H9 (cell line): ENCODE data around the gene CALHM3. TPM values are rescaled to one million over a fixed set of nuclear protein-coding genes. Genes with fewer than 3 reads are reported as not detected.

Experiments used
- DNase-seq: peaks from one replicate; pipeline ENCODE4 v3.0.0-alpha.2; 2017
- H2AFZ ChIP-seq: one replicate; pipeline ENCODE4 v1.6.1; 2013; ENCODE audit warnings: mild to moderate bottlenecking, low read length, control low read depth, moderate library complexity
- H2AK5ac ChIP-seq: 2 replicates; pipeline ENCODE4 v1.6.1; 2013; ENCODE audit warnings: low read length, control low read depth, mixed read lengths; ENCODE audit not compliant: insufficient read length
- H2BK120ac ChIP-seq: one replicate; pipeline ENCODE4 v1.6.1; 2013; ENCODE audit warnings: low read depth, mild to moderate bottlenecking, low read length, control low read depth, inconsistent platforms; ENCODE audit not compliant: poor library complexity, severe bottlenecking
- H2BK12ac ChIP-seq: 2 replicates; pipeline ENCODE4 v1.6.1; 2013; ENCODE audit warnings: low read length, control low read depth, mixed read lengths, low read depth; ENCODE audit not compliant: insufficient read length
- H2BK15ac ChIP-seq: 2 replicates; pipeline ENCODE4 v1.6.1; 2013; ENCODE audit warnings: low read depth, low read length, control low read depth
- H2BK20ac ChIP-seq: one replicate; pipeline ENCODE4 v1.6.1; 2013; ENCODE audit warnings: low read depth, mild to moderate bottlenecking, low read length, control low read depth, inconsistent platforms; ENCODE audit not compliant: poor library complexity, severe bottlenecking
- H2BK5ac ChIP-seq: 2 replicates; pipeline ENCODE4 v1.6.1; 2013; ENCODE audit warnings: low read length, control low read depth, mixed read lengths; ENCODE audit not compliant: insufficient read length
- H3K14ac ChIP-seq: 2 replicates; pipeline ENCODE4 v1.6.1; 2013; ENCODE audit warnings: low read length, control low read depth; ENCODE audit not compliant: insufficient read depth
- H3K18ac ChIP-seq: 2 replicates; pipeline ENCODE4 v1.6.1; 2013; ENCODE audit warnings: low read depth, mild to moderate bottlenecking, mixed read lengths, low read length, control low read depth; ENCODE audit not compliant: insufficient read length
- H3K23ac ChIP-seq: 2 replicates; pipeline ENCODE4 v1.6.1; 2013; ENCODE audit warnings: low read length, control low read depth, mixed read lengths, low read depth; ENCODE audit not compliant: insufficient read length
- H3K23me2 ChIP-seq: 2 replicates; pipeline ENCODE4 v1.6.1; 2013; ENCODE audit warnings: low read depth, mild to moderate bottlenecking, mixed read lengths, low read length, control low read depth; ENCODE audit not compliant: insufficient read length, poor library complexity, severe bottlenecking
- H3K27ac ChIP-seq: 2 replicates; pipeline ENCODE4 v1.5.1; 2013; ENCODE audit warnings: low read length, control low read depth, mixed read lengths, low read depth; ENCODE audit not compliant: insufficient read length
- H3K27me3 ChIP-seq: 2 replicates; pipeline ENCODE4 v1.6.1; 2013; ENCODE audit warnings: low read length, control low read depth, inconsistent platforms; ENCODE audit not compliant: insufficient read depth
- H3K4ac ChIP-seq: 2 replicates; pipeline ENCODE4 v1.6.1; 2013; ENCODE audit warnings: low read depth, mild to moderate bottlenecking, control low read depth, inconsistent platforms, low read length, moderate library complexity
- H3K4me1 ChIP-seq: 2 replicates; pipeline ENCODE4 v1.6.1; 2013; ENCODE audit warnings: low read length, control low read depth, inconsistent platforms; ENCODE audit not compliant: insufficient read depth
- H3K4me2 ChIP-seq: 2 replicates; pipeline ENCODE4 v1.6.1; 2013; ENCODE audit warnings: low read length, control low read depth, mixed read lengths; ENCODE audit not compliant: insufficient read length, insufficient read depth
- H3K56ac ChIP-seq: 2 replicates; pipeline ENCODE4 v1.6.1; 2013; ENCODE audit warnings: low read depth, mild to moderate bottlenecking, mixed read lengths, low read length, control low read depth; ENCODE audit not compliant: insufficient read length
- H3K79me1 ChIP-seq: 2 replicates; pipeline ENCODE4 v1.6.1; 2013; ENCODE audit warnings: low read depth, mild to moderate bottlenecking, moderate library complexity, low read length, control low read depth, inconsistent platforms; ENCODE audit not compliant: insufficient read depth, poor library complexity, severe bottlenecking
- H3K79me2 ChIP-seq: 2 replicates; pipeline ENCODE4 v1.6.1; 2013; ENCODE audit warnings: low read length, control low read depth, inconsistent platforms; ENCODE audit not compliant: insufficient read depth
- H3K9ac ChIP-seq: 2 replicates; pipeline ENCODE4 v1.6.1; 2013; ENCODE audit warnings: low read length, control low read depth, mixed read lengths; ENCODE audit not compliant: insufficient read length; ENCODE audit errors: extremely low read depth
- H3K9me3 ChIP-seq: one replicate; pipeline ENCODE4 v1.6.1; 2013; ENCODE audit warnings: low read depth, low read length, inconsistent platforms; ENCODE audit not compliant: control insufficient read depth
- H3T11ph ChIP-seq: one replicate; pipeline ENCODE4 v1.6.1; 2013; ENCODE audit warnings: mild to moderate bottlenecking, low read length, control low read depth, inconsistent platforms
- H4K20me1 ChIP-seq: one replicate; pipeline ENCODE4 v1.6.1; 2013; ENCODE audit not compliant: control insufficient read depth, insufficient read length, insufficient read depth
- H4K5ac ChIP-seq: 2 replicates; pipeline ENCODE4 v1.6.1; 2013; ENCODE audit warnings: low read depth, mild to moderate bottlenecking, mixed read lengths, low read length, control low read depth; ENCODE audit not compliant: insufficient read length
- H4K8ac ChIP-seq: replicated peaks from 2 replicates; pipeline ENCODE4 v1.6.1; 2013; ENCODE audit warnings: low read length, control low read depth, mixed read lengths, low read depth; ENCODE audit not compliant: insufficient read length
- H4K91ac ChIP-seq: 2 replicates; pipeline ENCODE4 v1.6.1; 2013; ENCODE audit warnings: low read depth, mild to moderate bottlenecking, moderate library complexity, mixed read lengths, low read length, control low read depth; ENCODE audit not compliant: insufficient read length
- H3K27ac Mint-ChIP-seq, 3 experiments: 2 replicates in 2 of 3; 3 replicates in 1 of 3; pipeline ENCODE4 v1.8.0; 2020 to 2021; ENCODE audit warnings: mixed read lengths in 3 of 3, mild to moderate bottlenecking in 1 of 3, moderate library complexity in 1 of 3
- H3K27me3 Mint-ChIP-seq: 2 replicates; pipeline ENCODE4 v1.8.0; 2021; ENCODE audit warnings: low read depth, mild to moderate bottlenecking, moderate library complexity, mixed read lengths
- H3K36me3 Mint-ChIP-seq, 3 experiments: 2 replicates in 2 of 3; 3 replicates in 1 of 3; pipeline ENCODE4 v1.8.0; 2020 to 2021; ENCODE audit warnings: low read depth in 3 of 3, mixed read lengths in 3 of 3; ENCODE audit not compliant: insufficient read depth in 1 of 3
- H3K4me1 Mint-ChIP-seq, 2 experiments: 2 replicates each; pipeline ENCODE4 v1.8.0; 2020; ENCODE audit warnings: mixed read lengths in 2 of 2
- H3K4me3 Mint-ChIP-seq, 2 experiments: 2 replicates in 1 of 2; 3 replicates in 1 of 2; pipeline ENCODE4 v1.8.0; 2020 to 2021; ENCODE audit warnings: mild to moderate bottlenecking in 2 of 2, mixed read lengths in 2 of 2, moderate library complexity in 1 of 2
- H3K9me3 Mint-ChIP-seq, 2 experiments: 2 replicates in 1 of 2; 3 replicates in 1 of 2; pipeline ENCODE4 v1.8.0; 2020; ENCODE audit warnings: mild to moderate bottlenecking in 2 of 2, mixed read lengths in 2 of 2, moderate library complexity in 1 of 2
- WGBS: extraction: QIAGEN DNeasy Blood & Tissue Kit; methylation state at CpG from one replicate; pipeline ENCODE4 v1.1.7; 2013; ENCODE audit warnings: missing lambda C conversion rate, low lambda C conversion rate, mixed read lengths; ENCODE audit not compliant: insufficient read length; ENCODE audit errors: extremely low coverage; 5-methylcytosine and 5-hydroxymethylcytosine counted together
- total RNA-seq: library from RNA; stranded (reverse); gene quantifications from 2 replicates; pipeline ENCODE4 v1.2.1, GENCODE V29; 2021
- TF ChIP-seq, protein P1 (sequence below): fragments of 200-600 bp; sonication (generic); conservative IDR thresholded peaks from 3 replicates; pipeline ENCODE4 v1.8.0; 2021; ENCODE audit warnings: antibody characterized with exemption, mild to moderate bottlenecking

The CALHM3 gene
- total RNA-seq, 1 experiment from 2014 or later, result not detected

DNA sequence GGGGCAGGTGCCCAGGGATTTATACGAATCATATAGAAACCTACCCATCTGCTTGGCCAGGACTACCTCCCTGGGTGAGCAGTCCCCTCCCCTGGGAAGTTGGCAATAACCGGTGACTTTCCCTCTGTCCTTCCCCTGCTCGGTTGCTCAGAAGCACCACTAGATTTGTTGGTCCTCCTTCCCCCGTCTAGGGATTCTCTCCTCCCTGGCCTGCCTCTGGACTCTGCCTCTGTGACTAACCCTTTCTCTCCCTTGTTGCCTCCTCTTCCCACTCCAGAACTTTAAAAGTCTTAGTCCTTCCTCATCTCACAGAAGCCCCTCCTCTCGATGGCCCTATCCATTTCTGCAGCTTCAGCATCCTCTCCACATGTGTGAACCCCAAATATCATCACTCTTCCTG is 9.8 kb downstream of the CALHM3 start:
- Mint-ChIP-seq H3K4me1 (peaks cover 14 to 15% of the 10 kb centered on the region in 2 experiments), H3K4me3 (no peak overlapping the region; a peak in 1 of 5 replicates), H3K27ac (no peak overlapping the region), H3K9me3 (no peaks in the 10 kb centered on the region), H3K27me3 (peaks cover 4% of the 10 kb centered on the region), H3K36me3 (no peaks in the 10 kb centered on the region)
- Histone ChIP-seq H3K27me3 (no peaks in the 10 kb centered on the region), H2AFZ (no peak overlapping the region), H3K79me2 (no peaks in the 10 kb centered on the region), H3K4ac (no peak overlapping the region), H4K91ac (no peak overlapping the region), H3T11ph (no peak overlapping the region), H3K4me2 (no peak overlapping the region), H2BK12ac (no peak overlapping the region), H4K8ac (no peak overlapping the region), H2BK20ac (no peak overlapping the region), H3K4me1 (no peaks in the 10 kb centered on the region; the same call in 1 of the 2 replicates), H4K5ac (no peak overlapping the region), H2BK15ac (no peak overlapping the region), H3K79me1 (no peaks in the 10 kb centered on the region), H3K23me2 (no peaks in the 10 kb centered on the region), H3K56ac (no peak overlapping the region), H4K20me1 (no peaks in the 10 kb centered on the region), H3K18ac (no peak overlapping the region), H2AK5ac (no peak overlapping the region), H3K14ac (no peak overlapping the region), H2BK5ac (no peak overlapping the region), H3K23ac (no peak overlapping the region), H3K27ac (no peak overlapping the region), H2BK120ac (no peak overlapping the region), H3K9ac (no peak overlapping the region), H3K9me3 (no peaks in the 10 kb centered on the region)
- no peak for DNase-seq
- WGBS, result no CpG with 5 or more reads among the region's 5 CpGs
- TF ChIP-seq, protein P1, sequence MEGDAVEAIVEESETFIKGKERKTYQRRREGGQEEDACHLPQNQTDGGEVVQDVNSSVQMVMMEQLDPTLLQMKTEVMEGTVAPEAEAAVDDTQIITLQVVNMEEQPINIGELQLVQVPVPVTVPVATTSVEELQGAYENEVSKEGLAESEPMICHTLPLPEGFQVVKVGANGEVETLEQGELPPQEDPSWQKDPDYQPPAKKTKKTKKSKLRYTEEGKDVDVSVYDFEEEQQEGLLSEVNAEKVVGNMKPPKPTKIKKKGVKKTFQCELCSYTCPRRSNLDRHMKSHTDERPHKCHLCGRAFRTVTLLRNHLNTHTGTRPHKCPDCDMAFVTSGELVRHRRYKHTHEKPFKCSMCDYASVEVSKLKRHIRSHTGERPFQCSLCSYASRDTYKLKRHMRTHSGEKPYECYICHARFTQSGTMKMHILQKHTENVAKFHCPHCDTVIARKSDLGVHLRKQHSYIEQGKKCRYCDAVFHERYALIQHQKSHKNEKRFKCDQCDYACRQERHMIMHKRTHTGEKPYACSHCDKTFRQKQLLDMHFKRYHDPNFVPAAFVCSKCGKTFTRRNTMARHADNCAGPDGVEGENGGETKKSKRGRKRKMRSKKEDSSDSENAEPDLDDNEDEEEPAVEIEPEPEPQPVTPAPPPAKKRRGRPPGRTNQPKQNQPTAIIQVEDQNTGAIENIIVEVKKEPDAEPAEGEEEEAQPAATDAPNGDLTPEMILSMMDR, result no peak
